Astrocyte (in vitro differentiated cells and primary cell): Measurements from ENCODE around the gene MEX3C.

Source experiments
- CTCF ChIP-seq: IDR thresholded peaks from 2 replicates; pipeline ENCODE4 v1.5.1; 2011; ENCODE audit warnings: low read depth, mild to moderate bottlenecking, inconsistent platforms, low read length, moderate library complexity; ENCODE audit not compliant: insufficient read depth
- EZH2 ChIP-seq: IDR thresholded peaks from 2 replicates; pipeline ENCODE4 v1.6.1; 2012; ENCODE audit warnings: mild to moderate bottlenecking, low read length, inconsistent platforms; ENCODE audit not compliant: insufficient read depth

GRCh38 chr18:51235009-51235789, 37.7 kb upstream of the MEX3C start:
- TF ChIP-seq CTCF (no peak), EZH2 (no peak)
